Measurements from ENCODE around the gene CYS1.
"Not testable (repeated sequence)": the region's sequence is repeated elsewhere in the genome, so short reads cannot be mapped to it uniquely, and the experiment has no call there.

The CYS1 gene

DNA sequence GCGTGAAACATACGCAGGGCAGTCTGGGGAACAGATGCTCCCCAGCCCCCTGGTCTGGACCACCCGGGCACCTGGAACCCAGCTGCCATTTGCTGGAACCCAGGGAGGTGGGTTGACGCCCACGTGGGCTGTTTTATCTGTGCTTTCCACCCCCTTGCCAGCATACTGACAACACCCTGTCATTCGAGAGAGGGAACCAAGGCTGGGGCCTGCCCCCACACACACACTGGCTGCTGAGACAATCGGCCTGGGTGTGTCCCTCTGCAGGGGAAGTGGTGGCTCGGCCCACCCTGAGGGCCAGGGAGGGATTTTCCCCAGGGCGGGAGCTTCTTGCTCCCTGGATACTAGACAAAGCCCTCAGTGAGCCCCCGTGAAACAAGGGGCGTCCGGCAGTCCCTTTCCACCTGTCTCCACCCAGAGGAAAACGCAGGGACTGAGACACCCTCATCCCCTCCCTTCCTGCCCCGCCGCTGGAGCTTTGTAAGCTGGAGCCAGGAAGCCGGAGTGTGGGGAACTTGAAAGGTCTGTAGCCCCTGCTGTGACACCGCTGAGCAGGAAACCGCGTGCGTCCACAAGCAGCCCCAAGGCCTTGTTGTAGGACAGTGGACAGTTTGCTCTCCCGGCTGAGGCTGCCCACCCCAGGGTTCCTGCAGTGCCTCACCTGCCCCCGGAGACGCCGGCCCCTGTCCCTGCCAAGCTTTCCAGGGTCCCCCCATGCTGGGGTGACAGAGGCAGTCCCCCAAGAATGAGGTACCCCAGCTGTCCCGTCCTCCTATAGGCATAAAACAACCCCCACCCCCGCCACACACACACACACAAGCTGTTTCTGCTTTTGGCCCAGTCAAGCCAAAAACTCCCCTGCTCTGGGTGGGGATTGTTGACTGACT, 51.0 kb downstream of the CYS1 start:
- peak; percentile 77 for DNase-seq

DNA sequence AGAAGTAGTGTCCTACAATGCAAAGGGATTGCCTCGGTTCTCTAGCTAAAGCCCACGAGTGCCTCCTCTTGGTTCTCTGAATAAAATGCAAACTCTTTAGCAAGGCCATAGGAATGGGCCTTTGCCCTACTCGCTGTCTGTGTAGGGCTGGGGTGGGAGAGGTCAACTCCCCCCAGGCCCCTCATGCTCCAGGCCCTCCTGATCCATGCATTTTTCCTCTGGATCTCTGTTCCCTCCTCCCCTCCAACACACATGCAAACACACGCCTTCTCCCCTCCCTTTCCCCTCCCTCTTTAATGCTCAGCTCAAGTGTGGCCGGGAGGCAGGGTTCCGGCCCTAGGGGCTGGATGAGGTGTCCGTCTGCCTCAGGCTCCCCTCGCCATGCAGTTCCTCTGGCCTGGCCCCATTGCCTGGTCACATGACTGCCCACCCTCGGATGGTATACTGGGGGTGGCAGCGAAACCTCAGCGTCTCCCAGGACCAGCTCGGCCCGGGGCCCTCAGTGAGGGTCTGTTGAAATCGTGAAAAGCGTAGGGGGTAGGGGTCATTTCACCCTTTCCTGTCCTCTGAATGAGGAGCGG, 51.7 kb downstream of the CYS1 start:
- DNase-seq, result no peak

DNA sequence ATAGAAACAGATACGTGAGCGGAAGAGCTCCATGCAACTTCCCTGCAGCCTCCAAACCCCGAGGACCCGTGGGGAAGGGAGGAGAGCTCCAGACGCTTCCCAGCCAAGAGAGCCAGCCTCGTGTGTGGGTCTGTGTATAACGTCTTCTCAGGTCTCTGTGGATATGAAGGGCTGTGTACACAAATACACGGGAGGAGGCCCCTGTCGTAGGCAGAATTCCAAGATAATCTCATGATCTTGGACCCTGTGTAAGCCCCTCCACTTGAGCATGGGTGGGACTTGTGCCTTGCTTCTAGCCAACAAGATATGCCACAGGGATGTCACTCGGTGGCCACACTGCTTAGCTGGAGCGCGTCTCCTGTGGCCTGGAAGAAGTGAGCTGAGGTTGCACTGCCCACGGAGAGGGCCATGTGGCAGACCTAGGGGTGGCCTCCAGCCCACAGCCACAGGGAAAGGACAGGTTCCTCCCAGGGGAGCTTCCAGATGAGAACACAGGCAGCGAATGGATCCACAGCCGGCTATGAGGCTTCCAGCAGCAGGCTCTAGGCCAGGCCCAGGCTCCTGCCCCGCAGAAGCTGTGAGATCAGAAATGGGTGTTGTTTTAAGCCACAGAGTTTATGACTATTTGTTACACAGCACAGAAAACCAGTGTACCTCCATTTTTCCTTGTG, 52.4 kb downstream of the CYS1 start:
- no peak for DNase-seq

DNA sequence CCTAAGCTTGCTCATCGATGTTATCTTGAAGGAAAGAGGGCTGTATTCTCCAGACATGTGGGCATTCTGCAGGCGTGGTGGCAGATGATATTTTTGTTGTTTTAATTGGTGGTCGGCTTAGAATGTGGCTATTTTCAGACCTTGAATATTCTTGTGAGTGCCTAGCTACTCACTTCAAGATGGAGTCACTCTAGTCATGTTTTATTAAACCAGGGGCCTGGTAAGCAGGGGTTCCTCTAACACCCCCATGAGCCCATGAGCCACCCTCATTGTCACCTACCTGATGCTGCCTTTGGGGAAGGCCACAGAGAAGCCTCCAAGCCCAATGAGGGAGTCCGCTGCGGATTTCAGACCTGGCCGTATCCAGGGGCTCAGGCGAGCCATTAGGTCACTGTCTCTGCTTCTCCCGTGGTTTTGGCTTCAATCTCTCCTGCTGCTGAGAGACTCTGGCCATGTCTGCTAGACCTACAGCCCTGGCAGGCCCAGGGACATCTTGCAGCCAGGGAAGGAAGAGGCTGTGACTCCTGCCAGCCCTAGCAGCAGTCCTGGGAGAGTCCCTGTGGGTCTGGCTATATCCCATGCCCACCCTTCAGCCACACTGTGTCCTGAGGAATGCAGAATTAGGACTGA, 53.2 kb downstream of the CYS1 start:
- DNase-seq, result no peak

DNA sequence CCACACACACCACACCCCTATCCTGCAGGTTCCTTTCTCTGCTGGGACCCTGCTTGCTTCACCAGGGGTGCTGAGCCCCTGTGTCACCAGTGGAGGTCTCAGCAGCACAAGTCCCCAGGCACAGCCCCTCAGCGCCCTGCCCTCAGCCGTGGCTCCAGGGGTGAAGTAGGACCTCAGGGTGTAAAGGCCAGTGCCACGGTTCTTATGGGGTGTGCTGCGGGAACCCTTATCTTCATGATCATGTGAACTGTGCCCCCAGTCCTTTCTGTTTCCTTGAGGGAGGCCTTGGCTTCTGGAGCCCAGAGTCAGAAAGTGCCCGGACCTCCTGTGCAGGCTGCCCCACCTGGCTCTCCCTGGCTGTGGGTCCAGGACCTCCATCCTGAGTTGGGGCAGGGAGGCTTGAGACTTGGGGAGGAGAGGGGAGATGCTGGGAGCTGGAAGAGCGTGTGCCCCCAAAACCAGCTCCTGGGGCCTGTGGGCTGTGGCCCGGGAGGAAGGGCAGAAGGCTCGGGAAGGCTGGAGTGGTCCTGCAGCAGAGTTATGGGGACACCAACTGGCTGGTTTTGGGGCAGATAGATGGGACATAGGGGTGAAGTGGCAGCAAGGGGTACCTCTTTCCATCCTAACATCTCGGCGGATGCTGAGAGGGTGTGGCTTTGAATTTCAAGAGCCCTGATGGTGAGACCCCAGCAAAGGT, 57.1 kb downstream of the CYS1 start:
- no peak for DNase-seq

DNA sequence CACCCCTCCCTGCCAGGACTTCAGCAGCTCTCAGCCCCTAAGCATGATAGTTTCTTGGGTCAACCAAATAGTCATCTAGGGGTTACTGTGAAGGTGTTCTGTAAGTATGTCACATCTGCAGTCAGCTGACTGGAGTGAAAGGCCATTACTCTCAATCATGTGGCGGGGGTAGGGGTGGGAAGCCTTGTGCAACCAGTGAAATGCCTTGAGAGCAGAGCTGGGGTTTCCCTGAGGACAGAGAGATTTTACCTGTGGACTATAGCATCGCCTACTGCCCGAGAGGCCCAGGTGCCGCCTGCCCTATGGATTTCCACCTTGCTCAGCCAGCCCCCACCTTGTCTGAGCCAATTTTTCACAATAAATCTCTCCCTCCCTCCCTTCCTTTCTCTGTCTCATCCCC, 57.8 kb downstream of the CYS1 start:
- DNase-seq, result no peak

DNA sequence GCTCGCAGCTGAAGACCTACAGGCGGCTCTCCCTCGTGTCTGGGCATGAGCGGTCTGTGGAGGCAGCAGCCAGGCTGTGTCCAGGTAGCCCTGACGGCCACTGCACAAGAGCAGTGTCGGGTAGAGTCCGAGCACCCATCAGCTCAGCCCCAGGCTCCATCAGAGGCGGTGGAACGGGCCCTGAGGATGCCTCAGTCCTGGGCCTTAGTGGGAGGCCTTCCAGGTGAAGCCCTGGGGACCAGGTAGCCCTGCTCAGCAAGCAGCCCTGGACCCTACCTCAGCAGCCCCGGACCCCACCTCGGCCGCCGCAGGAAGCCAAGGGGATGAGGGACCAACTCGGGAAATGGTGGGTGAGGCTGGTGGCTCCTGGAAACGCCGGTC, 58.2 kb downstream of the CYS1 start:
- no peak for DNase-seq

DNA sequence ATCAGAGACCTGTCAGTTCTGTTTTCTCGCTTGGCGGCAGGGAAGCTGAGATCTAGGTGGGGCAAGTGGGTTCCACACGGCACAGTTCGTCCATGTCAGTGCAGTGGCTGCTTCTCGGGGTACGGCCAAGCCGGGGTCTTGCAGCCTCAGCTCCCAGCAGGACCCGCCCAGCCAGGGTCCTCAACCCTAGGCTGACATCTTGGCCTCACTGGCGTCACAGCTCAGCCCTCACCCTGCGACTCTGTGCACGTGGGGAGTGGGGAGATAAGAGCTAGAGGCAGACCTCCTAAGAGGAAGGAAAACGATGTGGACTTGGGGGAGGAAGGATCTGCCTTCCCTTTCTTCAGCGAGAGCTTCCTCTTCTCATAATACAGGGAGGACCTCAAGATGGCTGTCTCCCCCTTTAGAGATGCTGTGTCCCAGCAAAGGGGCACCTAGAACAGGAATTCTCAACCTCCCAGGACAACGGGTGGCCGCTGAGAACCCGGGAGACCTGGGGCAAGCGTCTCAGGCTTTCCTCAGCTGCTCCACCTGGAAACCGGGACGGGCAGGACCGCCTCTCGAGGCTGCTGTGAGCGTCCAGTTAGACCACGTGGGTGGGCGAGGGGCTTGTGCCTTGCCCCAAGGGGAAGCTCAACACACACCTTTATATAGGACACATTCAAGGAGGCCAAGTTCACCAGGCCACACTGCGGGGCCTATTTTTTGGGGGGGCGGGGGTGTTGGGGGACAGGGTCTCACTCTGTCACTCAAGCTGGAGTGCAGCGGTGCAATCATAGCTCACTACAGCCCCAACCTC, 60.4 kb downstream of the CYS1 start:
- no peak for DNase-seq

DNA sequence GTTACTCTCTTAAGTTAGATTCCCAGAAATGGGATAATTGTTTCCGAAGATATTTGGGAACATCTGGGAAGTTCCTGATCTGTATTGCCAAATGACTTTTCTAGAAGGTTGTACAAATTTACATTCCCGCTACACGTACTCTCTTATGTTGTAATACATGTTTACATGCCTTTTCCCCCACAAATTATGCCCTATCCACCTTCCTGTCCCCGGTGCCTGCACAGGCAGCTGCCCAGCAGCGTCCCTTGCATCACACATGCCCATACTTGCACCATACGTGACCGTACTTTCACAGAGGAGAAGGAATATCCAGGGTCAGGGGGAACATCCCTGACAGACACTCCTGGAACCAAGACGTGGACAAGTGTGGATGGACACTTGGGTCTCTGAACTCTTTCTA, 61.0 kb downstream of the CYS1 start:
- DNase-seq, result no peak

DNA sequence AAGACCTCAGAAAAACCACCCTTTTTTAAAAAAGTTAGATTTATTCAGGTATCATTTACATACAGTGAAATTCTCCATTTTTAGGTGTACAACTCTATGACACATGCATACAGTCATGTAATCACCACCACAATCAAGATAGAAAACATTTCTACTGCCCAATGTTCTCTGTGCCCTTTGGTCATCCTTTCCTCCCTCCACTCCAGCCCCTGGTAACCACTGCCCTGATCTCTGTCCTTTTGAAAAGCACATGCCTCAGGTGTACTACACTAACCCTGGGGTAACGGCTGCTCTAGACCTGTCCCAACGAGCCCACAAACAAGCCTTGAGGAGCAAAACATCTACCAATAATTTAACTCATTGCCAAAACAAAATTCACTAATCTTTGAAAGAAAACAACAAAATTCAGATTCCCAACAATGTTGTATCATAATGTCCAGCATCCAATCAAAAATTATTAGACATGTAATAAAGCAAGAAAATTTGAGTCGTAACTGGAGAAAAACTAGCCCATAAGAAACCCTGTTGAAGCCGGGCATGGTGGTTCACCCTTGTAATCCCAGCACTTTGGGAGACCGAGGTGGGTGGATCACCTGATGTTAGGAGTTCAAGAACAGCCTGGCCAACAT, 62.8 kb downstream of the CYS1 start:
- no peak for DNase-seq

DNA sequence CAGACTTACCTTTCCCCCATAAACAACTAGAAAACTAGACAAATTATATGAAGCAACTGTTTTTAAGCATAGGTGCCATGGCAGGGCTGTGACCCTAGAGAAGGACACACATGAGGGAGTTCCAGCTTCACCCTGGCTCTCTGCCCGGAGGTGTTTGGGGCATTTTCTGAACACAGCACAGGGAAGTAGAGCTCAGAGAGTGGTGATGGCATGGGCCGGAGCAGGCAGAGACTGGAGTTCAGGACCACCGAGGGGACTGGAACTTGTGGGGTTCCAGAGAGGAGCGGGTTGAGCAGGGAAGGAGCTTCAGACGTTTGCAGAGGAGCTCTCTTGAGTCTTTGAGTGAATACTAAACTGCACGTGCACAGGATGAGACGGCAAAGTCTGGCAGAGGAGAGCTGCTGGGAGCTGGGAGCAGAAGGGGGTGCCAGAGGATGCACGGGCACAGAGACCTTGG, 63.4 kb downstream of the CYS1 start:
- no peak for DNase-seq

DNA sequence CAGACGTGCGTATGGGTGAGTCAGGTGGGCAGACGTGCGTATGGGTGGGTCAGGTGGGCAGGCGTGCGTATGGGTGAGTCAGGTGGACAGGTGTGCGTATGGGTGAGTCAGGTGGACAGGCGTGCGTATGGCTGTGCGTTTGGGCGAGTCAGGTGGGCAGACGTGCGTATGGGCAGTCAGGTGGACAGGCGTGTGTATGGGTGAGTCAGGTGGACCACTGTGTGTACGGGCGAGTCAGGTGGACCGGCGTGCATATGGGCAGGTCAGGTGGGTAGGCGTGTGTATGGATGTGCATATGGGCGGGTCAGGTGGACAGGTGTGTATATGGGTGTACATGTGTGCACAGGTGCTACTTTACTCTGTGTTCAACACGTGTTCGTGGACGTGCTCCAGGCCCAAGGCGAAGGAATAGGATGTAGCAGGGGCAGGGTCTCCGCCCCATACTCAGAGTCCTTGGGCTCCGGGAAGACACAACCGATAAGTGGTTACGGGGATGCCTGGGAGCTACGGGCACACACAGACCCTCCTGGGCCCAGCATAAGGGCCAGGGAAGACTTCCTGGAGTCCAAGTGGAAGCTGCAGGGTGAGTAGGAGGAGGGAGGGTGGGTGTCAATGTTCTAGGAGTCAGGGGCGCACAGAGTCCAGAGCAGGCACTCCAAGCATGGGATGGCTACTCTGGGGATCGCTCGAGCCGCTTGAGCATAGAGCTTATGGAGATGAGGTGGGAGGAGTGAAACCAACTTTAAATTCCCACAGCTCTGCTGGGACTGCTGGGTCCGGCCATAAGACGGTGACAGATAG, 64.0 kb downstream of the CYS1 start:
- DNase-seq, result no peak

DNA sequence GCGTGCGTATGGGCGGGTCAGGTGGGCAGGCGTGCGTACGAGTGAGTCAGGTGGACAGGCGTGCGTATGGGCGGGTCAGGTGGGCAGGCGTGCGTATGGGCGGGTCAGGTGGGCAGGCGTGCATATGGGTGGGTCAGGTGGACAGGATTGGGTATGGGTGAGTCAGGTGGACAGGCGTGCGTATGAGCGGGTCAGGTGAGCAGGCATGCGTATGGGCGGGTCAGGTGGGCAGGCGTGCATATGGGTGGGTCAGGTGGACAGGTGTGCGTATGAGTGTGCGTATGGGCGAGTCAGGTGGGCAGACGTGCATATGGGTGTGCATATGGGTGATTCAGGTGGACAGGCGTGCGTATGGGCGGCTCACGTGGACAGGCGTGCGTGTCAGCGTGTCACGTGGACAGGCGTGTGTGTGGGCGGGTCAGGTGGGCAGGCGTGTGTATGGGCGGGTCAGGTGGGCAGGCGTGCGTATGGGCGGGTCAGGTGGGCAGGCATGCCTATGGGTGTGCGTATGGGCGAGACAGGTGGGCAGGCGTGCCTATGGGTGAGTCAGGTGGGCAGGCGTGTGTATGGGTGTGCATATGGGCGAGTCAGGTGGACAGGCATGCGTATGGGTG, 64.7 kb downstream of the CYS1 start:
- not testable (repeated sequence) for DNase-seq

DNA sequence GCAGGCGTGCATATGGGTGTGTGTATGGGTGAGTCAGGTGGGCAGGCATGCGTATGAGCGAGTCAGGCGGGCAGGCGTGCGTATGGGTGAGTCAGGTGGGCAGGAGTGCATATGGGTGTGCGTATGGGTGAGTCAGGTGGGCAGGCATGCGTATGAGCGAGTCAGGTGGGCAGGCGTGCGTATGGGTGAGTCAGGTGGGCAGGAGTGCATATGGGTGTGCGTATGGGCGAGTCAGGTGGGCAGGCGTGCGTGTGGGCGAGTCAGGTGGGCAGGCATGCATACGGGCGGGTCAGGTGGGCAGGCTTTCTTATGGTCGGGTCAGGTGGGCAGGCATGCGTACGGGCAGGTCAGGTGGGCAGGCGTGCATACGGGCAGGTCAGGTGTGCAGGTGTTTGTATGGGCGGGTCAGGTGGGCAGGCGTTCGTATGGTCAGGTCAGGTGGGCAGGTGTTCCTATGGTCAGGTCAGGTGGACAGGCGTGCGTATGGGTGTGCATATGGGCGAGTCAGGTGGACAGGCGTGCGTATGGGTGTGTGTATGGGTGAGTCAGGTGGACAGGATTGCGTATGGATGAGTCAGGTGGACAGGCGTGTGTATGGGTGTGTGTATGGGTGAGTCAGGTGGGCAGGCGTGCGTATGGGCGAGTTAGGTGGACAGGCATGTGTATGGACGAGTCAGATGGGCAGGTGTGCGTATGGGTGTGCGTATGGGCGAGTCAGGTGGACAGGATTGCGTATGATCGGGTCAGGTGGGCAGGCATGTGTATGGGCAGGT, 65.6 kb downstream of the CYS1 start:
- no peak for DNase-seq

DNA sequence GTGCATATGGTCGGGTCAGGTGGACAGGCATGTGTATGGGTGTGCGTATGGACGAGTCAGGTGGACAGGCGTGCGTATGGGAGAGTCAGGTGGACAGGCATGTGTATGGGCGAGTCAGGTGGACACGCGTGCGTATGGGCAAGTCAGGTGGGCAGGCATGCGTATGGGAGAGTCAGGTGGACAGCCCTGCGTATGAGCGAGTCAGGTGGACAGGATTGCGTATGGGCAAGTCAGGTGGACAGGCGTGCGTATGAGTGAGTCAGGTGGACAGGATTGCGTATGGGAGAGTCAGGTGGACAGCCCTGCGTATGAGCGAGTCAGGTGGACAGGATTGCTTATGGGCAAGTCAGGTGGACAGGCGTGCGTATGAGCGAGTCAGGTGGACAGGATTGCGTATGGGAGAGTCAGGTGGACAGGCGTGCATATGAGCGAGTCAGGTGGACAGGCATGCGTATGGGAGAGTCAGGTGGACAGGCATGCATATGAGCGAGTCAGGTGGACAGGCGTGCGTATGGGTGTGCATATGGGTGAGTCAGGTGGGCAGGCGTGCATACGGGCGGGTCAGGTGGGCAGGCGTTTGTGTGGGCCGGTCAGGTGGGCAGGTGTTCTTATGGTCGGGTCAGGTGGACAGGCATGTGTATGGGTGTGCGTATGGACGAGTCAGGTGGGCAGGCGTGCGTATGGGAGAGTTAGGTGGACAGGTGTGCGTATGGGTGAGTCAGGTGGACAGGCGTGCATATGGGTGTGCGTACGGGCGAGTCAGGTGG, 66.4 kb downstream of the CYS1 start:
- not testable (repeated sequence) for DNase-seq

DNA sequence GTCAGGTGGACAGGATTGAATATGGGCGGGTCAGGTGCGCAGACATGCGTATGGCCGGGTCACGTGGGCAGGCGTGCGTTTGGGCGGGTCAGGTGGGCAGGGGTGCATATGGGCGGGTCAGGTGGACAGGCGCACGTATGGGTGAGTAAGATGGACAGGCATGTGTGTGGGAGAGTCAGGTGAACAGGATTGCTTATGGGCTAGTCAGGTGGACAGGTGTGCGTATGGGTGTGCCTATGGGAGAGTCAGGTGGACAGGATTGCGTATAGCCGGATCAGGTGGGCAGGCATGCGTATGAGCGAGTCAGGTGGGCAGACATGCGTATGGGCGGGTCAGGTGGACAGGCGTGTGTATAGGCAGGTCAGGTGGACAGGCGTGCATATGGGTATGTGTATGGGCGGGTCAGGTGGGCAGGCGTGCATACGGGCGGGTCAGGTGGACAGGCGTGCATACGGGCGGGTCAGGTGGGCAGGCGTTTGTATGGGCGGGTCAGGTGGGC, 67.2 kb downstream of the CYS1 start:
- no peak for DNase-seq

DNA sequence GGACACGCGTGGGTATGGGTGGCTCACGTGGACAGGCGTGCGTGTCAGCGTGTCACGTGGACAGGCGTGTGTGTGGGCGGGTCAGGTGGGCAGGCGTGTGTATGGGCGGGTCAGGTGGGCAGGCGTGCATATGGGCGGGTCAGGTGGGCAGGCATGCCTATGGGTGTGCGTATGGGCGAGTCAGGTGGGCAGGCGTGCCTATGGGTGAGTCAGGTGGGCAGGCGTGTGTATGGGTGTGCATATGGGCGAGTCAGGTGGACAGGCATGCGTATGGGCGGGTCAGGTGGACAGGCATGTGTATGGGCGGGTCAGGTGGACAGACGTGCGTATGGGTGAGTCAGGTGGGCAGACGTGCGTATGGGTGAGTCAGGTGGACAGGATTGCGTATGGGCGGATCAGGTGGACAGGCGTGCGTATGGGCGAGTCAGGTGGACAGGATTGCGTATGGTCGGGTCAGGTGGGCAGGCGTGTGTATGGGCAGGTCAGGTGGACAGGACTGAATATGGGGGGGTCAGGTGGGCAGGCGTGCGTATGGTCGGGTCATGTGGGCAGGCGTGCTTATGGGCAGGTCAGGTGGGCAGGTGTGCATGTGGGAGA, 67.7 kb downstream of the CYS1 start:
- DNase-seq, result not testable (repeated sequence)

Data from CD4-positive, alpha-beta T cell treated with Interleukin-21 for 1 hour (primary cell).